A673 (cell line): ENCODE data around the gene GIPC2. TPM values are rescaled to one million over a fixed set of nuclear protein-coding genes. Genes with fewer than 3 reads are reported as not detected.
"Not testable (repeated sequence)": the region's sequence is repeated elsewhere in the genome, so short reads cannot be mapped to it uniquely, and the experiment has no call there.

Experiments
- BruUV-seq: library from RNA; stranded (reverse); fragments of 400-500 nt; replicated peaks from 2 replicates; lab custom pipeline; 2021; lab: Mats Ljungman, UMichigan
- CTCF ChIA-PET: fragments of 300-600 bp; sonication (Branson Sonifier 250); formaldehyde crosslinking; loops from one replicate; lab custom pipeline; 2022; ENCODE audit warnings: antibody characterized with exemption; lab: Charles Lee
- POLR2A ChIA-PET: fragments of 300-600 bp; sonication (Branson Sonifier 250); formaldehyde crosslinking; loops from one replicate; lab custom pipeline; 2022; ENCODE audit warnings: antibody characterized with exemption; ENCODE audit not compliant: low non-redundant PET; lab: Charles Lee
- DNase-seq: peaks from one replicate; pipeline ENCODE4 v3.0.0-alpha.2; 2015; ENCODE audit warnings: low spot score
- H3K27ac ChIP-seq: fragments of 200-600 bp; sonication (generic); 2 replicates; pipeline ENCODE4 v1.5.1; 2016; ENCODE audit warnings: mixed run types, low read depth, mild to moderate bottlenecking, mixed read lengths, antibody characterized with exemption, low read length; ENCODE audit not compliant: poor library complexity, severe bottlenecking
- H3K27me3 ChIP-seq: fragments of 200-600 bp; sonication (generic); replicated peaks from 2 replicates; pipeline ENCODE4 v1.6.1; 2017; ENCODE audit warnings: mixed run types, low read depth, mild to moderate bottlenecking, mixed read lengths, antibody characterized with exemption, low read length; ENCODE audit not compliant: insufficient read depth, poor library complexity
- H3K36me3 ChIP-seq: fragments of 200-600 bp; sonication (generic); 2 replicates; pipeline ENCODE4 v1.6.1; 2016; ENCODE audit warnings: mixed run types, mild to moderate bottlenecking, mixed read lengths, antibody characterized with exemption, low read length; ENCODE audit not compliant: insufficient read depth, poor library complexity, severe bottlenecking
- H3K4me1 ChIP-seq: fragments of 200-600 bp; sonication (generic); 2 replicates; pipeline ENCODE4 v1.6.1; 2017; ENCODE audit warnings: mixed run types, mild to moderate bottlenecking, mixed read lengths, antibody characterized with exemption, low read length; ENCODE audit not compliant: insufficient read depth, poor library complexity, severe bottlenecking
- H3K4me3 ChIP-seq: fragments of 200-600 bp; sonication (generic); 2 replicates; pipeline ENCODE4 v1.5.1; 2016; ENCODE audit warnings: low read depth, mixed run types, mild to moderate bottlenecking, mixed read lengths, low read length; ENCODE audit not compliant: poor library complexity, severe bottlenecking
- H3K9me3 ChIP-seq: fragments of 200-600 bp; sonication (generic); 2 replicates; pipeline ENCODE4 v1.6.1; 2016; ENCODE audit warnings: mixed run types, low read depth, mild to moderate bottlenecking, mixed read lengths, antibody characterized with exemption, low read length; ENCODE audit not compliant: poor library complexity, severe bottlenecking
- EZH2 ChIP-seq: fragments of 200-600 bp; sonication (generic); IDR thresholded peaks from 2 replicates; pipeline ENCODE4 v1.6.1; 2017; ENCODE audit warnings: borderline replicate concordance, low read depth, mild to moderate bottlenecking, mixed read lengths, antibody characterized with exemption, low read length; ENCODE audit not compliant: poor library complexity, severe bottlenecking
- intact Hi-C: fragments of 100-400 bp; cut with micrococcal nuclease; formaldehyde crosslinking; loops from one replicate; pipeline ENCODE4 v1.10.0; 2022; ENCODE audit not compliant: unreplicated experiment
- total RNA-seq: library from RNA; stranded (reverse); gene quantifications from 2 replicates; pipeline ENCODE4 v1.2.3, GENCODE V29; 2021
- TF ChIP-seq, protein P1 (sequence below): fragments of 300-800, 200-600 bp; sonication (generic); conservative IDR thresholded peaks from 2 replicates; pipeline ENCODE4 v1.5.1; 2017; ENCODE audit warnings: low read depth, mild to moderate bottlenecking, antibody characterized with exemption, low read length, moderate library complexity, mixed read lengths

Gene GIPC2
- total RNA-seq, 1 experiment from 2014 or later, result not detected

DNA sequence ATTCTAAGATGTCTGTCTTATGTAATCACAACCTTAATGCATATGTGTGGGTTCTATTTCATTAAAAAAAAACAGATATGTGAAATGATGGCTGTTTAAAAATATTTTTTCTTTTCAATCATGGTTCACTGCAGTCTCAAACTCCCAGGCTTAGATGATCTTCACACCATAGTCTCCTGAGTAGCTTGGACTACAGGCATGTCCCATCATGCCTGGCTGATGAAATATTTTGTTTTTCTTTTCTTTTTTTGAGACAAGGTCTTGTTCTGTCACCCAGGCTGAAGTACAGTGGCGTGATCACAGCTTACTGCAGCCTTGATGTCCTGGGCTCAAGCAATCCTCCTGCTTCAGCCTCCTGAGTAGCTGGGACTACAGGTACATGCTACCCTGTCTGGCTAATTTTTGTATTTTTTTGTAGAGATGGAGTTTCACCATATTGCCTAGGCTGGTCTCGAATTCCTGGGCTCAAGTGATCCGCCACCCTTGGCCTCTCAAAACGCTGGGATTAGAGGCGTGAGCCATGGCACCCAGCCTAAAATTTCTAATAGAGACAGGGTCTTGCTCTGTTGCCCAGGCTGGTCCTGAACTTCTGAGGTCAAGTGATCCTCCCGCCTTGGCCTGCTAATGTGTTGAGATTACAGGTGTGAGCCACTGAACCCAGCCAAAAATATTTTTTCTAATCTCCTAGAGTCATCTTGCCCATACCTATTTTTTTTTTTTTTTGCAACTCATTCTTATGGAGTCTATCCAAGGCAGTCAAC, 67.6 kb downstream of the GIPC2 start:
- TF ChIP-seq, protein P1, sequence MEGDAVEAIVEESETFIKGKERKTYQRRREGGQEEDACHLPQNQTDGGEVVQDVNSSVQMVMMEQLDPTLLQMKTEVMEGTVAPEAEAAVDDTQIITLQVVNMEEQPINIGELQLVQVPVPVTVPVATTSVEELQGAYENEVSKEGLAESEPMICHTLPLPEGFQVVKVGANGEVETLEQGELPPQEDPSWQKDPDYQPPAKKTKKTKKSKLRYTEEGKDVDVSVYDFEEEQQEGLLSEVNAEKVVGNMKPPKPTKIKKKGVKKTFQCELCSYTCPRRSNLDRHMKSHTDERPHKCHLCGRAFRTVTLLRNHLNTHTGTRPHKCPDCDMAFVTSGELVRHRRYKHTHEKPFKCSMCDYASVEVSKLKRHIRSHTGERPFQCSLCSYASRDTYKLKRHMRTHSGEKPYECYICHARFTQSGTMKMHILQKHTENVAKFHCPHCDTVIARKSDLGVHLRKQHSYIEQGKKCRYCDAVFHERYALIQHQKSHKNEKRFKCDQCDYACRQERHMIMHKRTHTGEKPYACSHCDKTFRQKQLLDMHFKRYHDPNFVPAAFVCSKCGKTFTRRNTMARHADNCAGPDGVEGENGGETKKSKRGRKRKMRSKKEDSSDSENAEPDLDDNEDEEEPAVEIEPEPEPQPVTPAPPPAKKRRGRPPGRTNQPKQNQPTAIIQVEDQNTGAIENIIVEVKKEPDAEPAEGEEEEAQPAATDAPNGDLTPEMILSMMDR, result no peak
- TF ChIP-seq EZH2, result no peak
- no peak for DNase-seq
- CTCF ChIA-PET, result no interaction called here
- Histone ChIP-seq H3K27ac (no peak overlapping the region), H3K27me3 (no peaks in the 10 kb centered on the region), H3K4me3 (no peak overlapping the region), H3K9me3 (no peaks in the 10 kb centered on the region), H3K4me1 (no peaks in the 10 kb centered on the region), H3K36me3 (no peaks in the 10 kb centered on the region)
- POLR2A ChIA-PET, result no interaction called here
- no TSS peak for BruUV-seq
- intact Hi-C loops, result loop anchor here (5.0 to 10.0 kb wide), 6 partner anchors 199 to 1959 kb away; no protein-coding TSS in a partner anchor

DNA sequence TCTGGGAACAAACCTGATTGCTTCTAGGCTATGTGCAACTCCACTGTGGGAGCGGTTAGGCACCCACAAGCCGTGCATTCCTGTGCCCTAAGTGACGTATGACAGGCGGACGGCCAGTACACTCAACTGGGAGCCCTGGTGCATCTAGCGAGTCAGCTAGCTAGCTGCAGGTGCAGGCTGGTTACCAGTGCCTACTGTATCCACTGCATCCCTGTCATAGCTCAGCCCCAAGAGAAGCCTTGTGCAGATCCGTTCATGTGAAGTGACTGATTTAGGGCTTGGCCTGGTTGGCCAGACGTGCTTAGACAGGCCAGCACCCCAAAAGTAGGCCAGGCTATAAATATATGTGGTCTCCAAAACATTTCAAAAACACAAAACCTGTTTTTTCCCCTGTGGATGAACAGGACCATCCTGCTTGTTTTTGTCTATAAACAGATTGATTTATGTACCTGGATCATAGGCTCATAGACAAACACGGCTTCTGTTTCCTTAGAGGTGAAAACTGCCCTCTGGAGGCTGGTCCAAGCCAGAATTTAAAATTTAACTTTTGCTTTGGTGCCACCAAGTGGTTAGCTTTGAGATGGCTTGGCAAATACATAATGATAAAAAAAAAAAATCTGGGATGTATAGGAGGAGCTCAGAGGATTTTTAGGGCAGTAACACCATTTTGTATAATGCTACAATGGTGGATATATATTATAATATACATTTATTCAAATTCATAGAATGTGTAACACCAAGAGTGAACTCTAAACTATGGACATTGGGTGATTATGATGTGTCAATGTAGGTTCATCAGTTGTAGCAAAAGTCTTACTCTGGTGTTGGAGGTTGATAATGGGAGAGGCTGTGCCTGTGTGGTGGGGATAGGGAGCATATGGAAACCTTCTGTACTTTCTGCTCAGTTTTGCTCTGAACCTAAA, 68.5 kb downstream of the GIPC2 start:
- POLR2A ChIA-PET, result no interaction called here
- Histone ChIP-seq H3K27me3 (no peaks in the 10 kb centered on the region), H3K4me3 (no peak overlapping the region), H3K4me1 (no peaks in the 10 kb centered on the region), H3K36me3 (no peaks in the 10 kb centered on the region), H3K27ac (no peak overlapping the region), H3K9me3 (no peaks in the 10 kb centered on the region)
- BruUV-seq, result no TSS peak
- CTCF ChIA-PET, result interaction anchor here (0.6 to 1.5 kb wide), 8 partner anchors 9 to 1426 kb away, joined by 3 to 7 read pairs (median 4); partner anchors contain the start of genes DNAJB4 and FUBP1
- DNase-seq, result peak; percentile 82
- intact Hi-C loops, result loop anchor here (1.0 to 10.0 kb wide), 7 partner anchors 138 to 1959 kb away; no protein-coding TSS in a partner anchor
- TF ChIP-seq EZH2, result no peak
- TF ChIP-seq, protein P1, result peak; percentile 96

DNA sequence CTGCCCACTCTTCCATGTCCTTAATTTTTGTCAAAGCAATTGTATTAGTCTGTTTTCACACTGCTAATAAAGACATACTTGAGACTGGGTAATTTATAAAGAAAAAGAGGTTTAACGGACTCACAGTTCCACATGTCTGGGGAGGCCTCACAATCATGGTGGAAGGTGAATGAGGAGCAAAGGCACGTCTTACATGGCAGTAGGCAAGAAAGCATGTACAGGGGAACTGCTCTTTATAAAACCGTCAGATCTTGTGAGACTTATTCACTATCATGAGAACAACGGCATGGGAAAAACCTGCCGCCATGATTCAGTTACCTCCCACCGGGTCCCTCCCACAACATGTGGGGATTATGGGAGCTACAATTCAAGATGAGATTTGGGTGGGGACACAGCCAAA, 74.7 kb downstream of the GIPC2 start:
- intact Hi-C loops, H3K36me3 ChIP-seq, DNase-seq, H3K27me3 ChIP-seq, BruUV-seq, H3K27ac ChIP-seq, H3K4me1 ChIP-seq, CTCF ChIA-PET, H3K4me3 ChIP-seq, H3K9me3 ChIP-seq, POLR2A ChIA-PET: not testable (repeated sequence)
